Neuronal stem cell (in vitro differentiated cells): ENCODE results near the gene GPS1.

ENCODE experiments used
- DNase-seq: peaks from one replicate; pipeline ENCODE4 v3.0.0-alpha.2; 2013; ENCODE audit warnings: low spot score
- H2AFZ ChIP-seq: one replicate; pipeline ENCODE4 v1.6.1; 2013; ENCODE audit warnings: mild to moderate bottlenecking, low read length, inconsistent platforms
- H2AK5ac ChIP-seq: 2 replicates; pipeline ENCODE4 v1.6.1; 2013; ENCODE audit warnings: low read depth, mild to moderate bottlenecking, inconsistent platforms, low read length, moderate library complexity, mixed read lengths
- H2BK120ac ChIP-seq: 2 replicates; pipeline ENCODE4 v1.6.1; 2013; ENCODE audit warnings: low read depth, mild to moderate bottlenecking, inconsistent platforms, low read length, moderate library complexity, mixed read lengths
- H2BK12ac ChIP-seq: one replicate; pipeline ENCODE4 v1.6.1; 2013; ENCODE audit warnings: low read length, inconsistent platforms
- H2BK15ac ChIP-seq: 2 replicates; pipeline ENCODE4 v1.6.1; 2013; ENCODE audit warnings: mild to moderate bottlenecking, low read length, inconsistent platforms, mixed read lengths
- H2BK5ac ChIP-seq: one replicate; pipeline ENCODE4 v1.6.1; 2013; ENCODE audit warnings: inconsistent platforms, mild to moderate bottlenecking, low read length, moderate library complexity
- H3K14ac ChIP-seq: one replicate; pipeline ENCODE4 v1.6.1; 2013; ENCODE audit warnings: low read length, inconsistent platforms
- H3K18ac ChIP-seq: 2 replicates; pipeline ENCODE4 v1.6.1; 2013; ENCODE audit warnings: low read length, inconsistent platforms
- H3K23ac ChIP-seq: 2 replicates; pipeline ENCODE4 v1.6.1; 2013; ENCODE audit warnings: low read depth, mild to moderate bottlenecking, mixed read lengths, low read length, inconsistent platforms; ENCODE audit not compliant: poor library complexity
- H3K27ac ChIP-seq: replicated peaks from 3 replicates; pipeline ENCODE4 v1.5.1; 2013; ENCODE audit warnings: low read length, inconsistent platforms
- H3K27me3 ChIP-seq, 3 experiments: 2 replicates each; pipeline ENCODE4 v1.6.1; 2013; ENCODE audit warnings: low read length in 3 of 3, mild to moderate bottlenecking in 2 of 3, inconsistent platforms in 1 of 3, low read depth in 1 of 3, mixed read lengths in 1 of 3, moderate library complexity in 1 of 3; ENCODE audit not compliant: control insufficient read depth in 3 of 3, insufficient read depth in 3 of 3
- H3K36me3 ChIP-seq, 2 donors: replicated peaks in 1 of 2; 2 replicates each; pipeline ENCODE4 v1.6.1; 2013; ENCODE audit warnings: low read length in 2 of 2; ENCODE audit not compliant: control insufficient read depth in 2 of 2, insufficient read depth in 2 of 2
- H3K4ac ChIP-seq: 2 replicates; pipeline ENCODE4 v1.6.1; 2013; ENCODE audit warnings: inconsistent platforms, mild to moderate bottlenecking, low read length, moderate library complexity
- H3K4me1 ChIP-seq, 2 donors: 1 replicate in 1 of 2; 2 replicates in 1 of 2; pipeline ENCODE4 v1.6.1; 2013; ENCODE audit warnings: low read length in 2 of 2, low read depth in 1 of 2; ENCODE audit not compliant: control insufficient read depth in 2 of 2, insufficient read depth in 1 of 2
- H3K4me2 ChIP-seq: one replicate; pipeline ENCODE4 v1.6.1; 2013; ENCODE audit warnings: mild to moderate bottlenecking, low read length, inconsistent platforms; ENCODE audit not compliant: insufficient read depth, poor library complexity, severe bottlenecking
- H3K4me3 ChIP-seq, 2 donors: 2 replicates each; pipeline ENCODE4 v1.5.1; 2013; ENCODE audit warnings: low read length in 2 of 2, mild to moderate bottlenecking in 2 of 2, inconsistent platforms in 1 of 2, moderate library complexity in 1 of 2
- H3K79me1 ChIP-seq: one replicate; pipeline ENCODE4 v1.6.1; 2013; ENCODE audit warnings: low read depth, mild to moderate bottlenecking, inconsistent platforms, low read length, moderate library complexity
- H3K9ac ChIP-seq: one replicate; pipeline ENCODE4 v1.6.1; 2013; ENCODE audit warnings: mild to moderate bottlenecking, low read depth, low read length, inconsistent platforms; ENCODE audit not compliant: poor library complexity
- H3K9me3 ChIP-seq, 2 donors: replicated peaks in 1 of 2; 2 replicates each; pipeline versions ENCODE3 to v1.6.1; 2013; ENCODE audit warnings: low read length in 2 of 2, mild to moderate bottlenecking in 2 of 2, inconsistent platforms in 1 of 2, low read depth in 1 of 2, mixed read lengths in 1 of 2, moderate library complexity in 1 of 2; ENCODE audit not compliant: control insufficient read depth in 2 of 2, insufficient read depth in 1 of 2
- H4K8ac ChIP-seq: one replicate; pipeline ENCODE4 v1.6.1; 2013; ENCODE audit warnings: low read depth, mild to moderate bottlenecking, inconsistent platforms, low read length, moderate library complexity
- H4K91ac ChIP-seq: one replicate; pipeline ENCODE4 v1.6.1; 2013; ENCODE audit warnings: low read length, low read depth, mild to moderate bottlenecking, inconsistent platforms; ENCODE audit not compliant: poor library complexity
- WGBS, 2 donors: extraction: QIAGEN DNeasy Blood & Tissue Kit; methylation state at CpG; one replicate each; pipeline ENCODE4 v1.1.7; 2013; ENCODE audit warnings: missing lambda C conversion rate in 2 of 2, mixed read lengths in 1 of 2; ENCODE audit not compliant: insufficient read length in 2 of 2, insufficient replicate concordance in 1 of 2; ENCODE audit errors: extremely low coverage in 2 of 2; 5-methylcytosine and 5-hydroxymethylcytosine counted together

Gene GPS1

DNA sequence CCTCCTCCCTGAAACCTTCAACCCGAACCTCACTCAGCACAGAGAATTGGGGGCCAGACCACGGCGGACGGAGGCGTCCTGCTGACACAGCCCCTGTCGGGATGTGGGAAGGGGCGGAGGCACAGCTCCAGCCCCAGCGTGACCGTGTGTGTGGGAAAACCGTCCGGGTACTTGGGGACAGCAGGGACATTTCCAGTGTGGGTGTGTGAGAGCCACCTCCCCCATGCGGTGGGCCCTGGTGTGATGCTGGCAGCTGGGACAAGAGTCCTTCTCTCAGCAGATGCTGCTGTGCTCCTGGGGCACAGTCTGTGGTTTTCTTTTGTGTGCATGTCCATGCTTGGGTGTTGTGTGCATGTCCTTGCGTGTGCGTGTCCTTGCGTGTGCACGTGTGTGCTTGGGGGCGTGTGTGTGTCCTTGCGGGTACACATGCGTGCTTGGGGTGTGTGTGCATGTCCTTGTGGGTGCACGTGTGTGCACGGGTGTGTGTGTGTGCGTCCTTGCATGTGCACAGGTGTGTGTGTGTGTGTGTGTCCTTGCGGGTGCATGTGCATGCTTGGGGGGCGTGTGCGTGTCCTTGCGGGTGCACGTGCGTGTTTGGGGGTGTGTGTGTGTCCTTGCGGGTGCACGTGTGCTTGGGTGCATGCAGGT is 45.9 kb upstream of the GPS1 start:
- Histone ChIP-seq H3K4me2 (no peak overlapping the region), H3K23ac (peak overlapping the region; percentile 80), H2BK12ac (peak overlapping the region; percentile 94), H3K18ac (peak overlapping the region; percentile 13), H3K14ac (peak overlapping the region; percentile 63), H3K4ac (peak overlapping the region; percentile 37), H3K9ac (peak overlapping the region; percentile 63), H3K36me3 (no peaks in the 10 kb centered on the region), H2AFZ (no peak overlapping the region), H3K9me3 (no peaks in the 10 kb centered on the region), H3K4me3 (peak overlapping the region in 1 of 2 donors; percentile 63), H3K4me1 (peaks cover 5 to 13% of the 10 kb centered on the region in 2 donors), H3K79me1 (peaks cover 9% of the 10 kb centered on the region), H4K91ac (no peak overlapping the region), H2AK5ac (peak overlapping the region; percentile 75), H2BK15ac (no peak overlapping the region), H2BK5ac (peak overlapping the region; percentile 13), H3K27me3 (no peaks in the 10 kb centered on the region), H4K8ac (peak overlapping the region; percentile 48), H2BK120ac (no peak overlapping the region), H3K27ac (peak overlapping the region; percentile 12)
- no peak for DNase-seq
- no CpG with 5 or more reads among the region's 30 CpGs for WGBS, 2 donors

DNA sequence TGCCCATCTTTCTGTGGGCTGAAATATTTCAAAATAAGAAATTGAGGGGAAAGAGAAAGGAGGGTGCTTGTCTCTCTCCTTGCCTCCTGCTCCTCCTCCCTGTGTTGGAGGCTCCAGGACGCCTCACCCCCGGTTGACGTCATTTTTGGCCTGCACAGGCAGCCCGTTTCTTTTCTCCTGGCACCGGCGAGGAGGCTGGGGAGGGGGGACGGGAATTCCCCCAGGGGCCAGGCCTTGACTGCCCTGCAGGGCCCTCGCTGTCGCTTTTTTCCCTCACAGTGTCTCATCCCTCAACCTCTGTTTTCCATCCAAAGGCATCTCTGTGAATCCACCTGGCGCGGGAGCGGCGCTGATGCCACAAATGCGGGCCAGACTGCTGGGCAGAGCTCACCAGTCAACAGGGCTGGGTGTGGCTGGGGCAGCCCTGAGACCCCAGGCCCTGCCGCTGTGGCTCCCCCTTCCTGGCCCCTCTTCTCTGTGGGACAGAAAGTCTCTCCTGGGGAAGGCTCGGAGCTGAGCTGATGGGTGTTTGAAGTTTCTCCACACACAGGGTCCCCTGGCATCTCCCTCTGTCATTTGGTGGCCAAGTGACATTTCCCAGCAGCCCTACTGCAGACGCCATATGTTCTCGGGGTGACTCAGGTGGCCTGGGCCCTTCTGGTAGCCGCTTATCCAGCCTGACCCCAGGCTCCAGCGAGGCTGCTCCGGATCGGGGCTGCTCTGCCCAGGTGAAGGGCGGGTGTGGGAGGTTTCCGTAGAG is 45.0 kb upstream of the GPS1 start:
- Histone ChIP-seq H3K23ac (no peak overlapping the region), H3K18ac (peak overlapping the region; percentile 38), H3K9me3 (no peaks in the 10 kb centered on the region), H3K27ac (no peak overlapping the region), H3K4me1 (peaks cover 4 to 11% of the 10 kb centered on the region in 2 donors), H3K4me2 (no peak overlapping the region), H4K91ac (no peak overlapping the region), H3K14ac (no peak overlapping the region), H3K79me1 (peaks cover 7% of the 10 kb centered on the region), H3K9ac (peak overlapping the region; percentile 4), H3K27me3 (no peaks in the 10 kb centered on the region), H3K4ac (no peak overlapping the region), H3K36me3 (no peaks in the 10 kb centered on the region), H2BK15ac (no peak overlapping the region), H3K4me3 (no peak overlapping the region), H2AK5ac (no peak overlapping the region), H2BK5ac (peak overlapping the region; percentile 39), H2AFZ (no peak overlapping the region), H4K8ac (peak overlapping the region; percentile 48), H2BK120ac (no peak overlapping the region), H2BK12ac (no peak overlapping the region)
- no CpG with 5 or more reads among the region's 24 CpGs for WGBS, 2 donors
- no peak for DNase-seq

DNA sequence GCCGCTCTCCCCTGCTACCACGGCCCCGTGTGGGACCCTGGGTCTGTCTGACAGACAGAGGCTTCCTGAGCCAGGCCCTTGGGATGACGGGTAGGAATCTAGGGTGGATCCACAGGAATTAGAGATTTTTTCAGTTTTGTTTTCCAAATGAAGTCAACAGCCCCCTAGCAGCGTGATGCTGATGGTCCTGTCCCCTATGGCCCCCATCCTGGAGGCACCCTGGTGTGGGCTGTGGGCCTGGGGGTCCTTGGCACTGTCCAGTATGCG is 44.5 kb upstream of the GPS1 start:
- H3K9ac ChIP-seq = no peak overlapping the region
- no peak overlapping the region for H2AK5ac ChIP-seq
- DNase-seq = no peak
- no peak overlapping the region for H3K23ac ChIP-seq
- no peak overlapping the region for H2AFZ ChIP-seq
- H3K36me3 ChIP-seq = peaks cover 0 to 4% of the 10 kb centered on the region in 2 donors
- no peaks in the 10 kb centered on the region for H3K27me3 ChIP-seq
- H2BK5ac ChIP-seq = peak overlapping the region; percentile 39
- peaks cover 7% of the 10 kb centered on the region for H3K79me1 ChIP-seq
- no peak overlapping the region for H3K4me3 ChIP-seq
- no peak overlapping the region for H3K4ac ChIP-seq
- peak overlapping the region; percentile 38 for H3K18ac ChIP-seq
- H2BK12ac ChIP-seq = no peak overlapping the region
- no peak overlapping the region for H4K91ac ChIP-seq
- peaks cover 3 to 14% of the 10 kb centered on the region in 2 donors for H3K4me1 ChIP-seq
- no CpG with 5 or more reads among the region's 6 CpGs for WGBS, 2 donors
- no peak overlapping the region for H2BK15ac ChIP-seq
- no peak overlapping the region for H2BK120ac ChIP-seq
- H3K27ac ChIP-seq = no peak overlapping the region
- H3K4me2 ChIP-seq = no peak overlapping the region
- no peak overlapping the region for H4K8ac ChIP-seq
- H3K9me3 ChIP-seq = no peaks in the 10 kb centered on the region
- no peak overlapping the region for H3K14ac ChIP-seq

DNA sequence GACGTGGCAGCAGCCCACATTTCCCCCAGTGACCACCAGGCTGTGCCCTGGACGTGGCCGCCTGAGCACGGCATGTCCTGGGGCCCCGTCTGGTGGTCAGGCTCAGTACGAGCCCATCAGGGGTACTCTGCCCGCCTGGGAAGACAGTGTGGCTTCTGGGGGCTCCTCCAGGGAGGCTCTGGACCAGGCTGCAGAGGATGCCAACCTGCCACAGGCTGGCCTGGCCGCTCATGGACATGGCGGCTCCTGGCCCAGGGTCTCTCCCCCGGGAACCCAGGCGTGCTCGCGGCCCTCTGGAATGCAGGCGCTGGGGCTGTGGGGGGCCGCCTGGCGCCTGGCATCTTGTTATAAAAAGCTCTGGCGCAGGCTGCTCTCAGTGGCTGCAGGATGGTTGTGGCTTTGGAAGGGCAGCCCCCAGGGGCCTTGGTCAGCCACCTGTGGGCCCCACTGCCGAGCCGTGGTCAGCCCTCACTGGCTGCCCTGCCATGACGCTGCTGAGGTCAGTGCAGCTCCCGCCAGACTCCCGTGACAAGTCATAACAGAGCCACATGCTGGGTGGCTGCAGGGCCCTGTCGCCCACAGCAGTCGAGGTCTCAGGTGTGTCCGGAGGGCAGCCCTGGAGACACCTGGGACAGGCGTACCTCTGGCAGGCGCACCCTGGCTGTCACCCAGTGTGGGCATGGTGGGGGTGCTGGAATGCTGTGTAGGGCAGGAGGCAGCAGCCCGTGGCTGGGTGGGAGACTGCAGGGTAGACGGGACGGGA is 44.0 kb upstream of the GPS1 start:
- Histone ChIP-seq H2BK5ac (no peak overlapping the region), H3K36me3 (peaks cover 0 to 4% of the 10 kb centered on the region in 2 donors), H3K9me3 (no peaks in the 10 kb centered on the region), H3K4me3 (no peak overlapping the region), H3K23ac (peak overlapping the region; percentile 73), H3K27ac (no peak overlapping the region), H4K91ac (no peak overlapping the region), H3K9ac (peak overlapping the region; percentile 81), H3K4me1 (peaks cover 3 to 17% of the 10 kb centered on the region in 2 donors), H3K27me3 (no peaks in the 10 kb centered on the region), H2AFZ (no peak overlapping the region), H2BK12ac (peak overlapping the region; percentile 41), H3K18ac (peak overlapping the region; percentile 57), H2BK120ac (no peak overlapping the region), H2AK5ac (no peak overlapping the region), H3K4me2 (no peak overlapping the region), H3K14ac (peak overlapping the region; percentile 38), H4K8ac (no peak overlapping the region), H2BK15ac (no peak overlapping the region), H3K4ac (no peak overlapping the region), H3K79me1 (peaks cover 7% of the 10 kb centered on the region)
- DNase-seq = no peak
- no CpG with 5 or more reads among the region's 30 CpGs for WGBS, 2 donors
